Endothelial cell of umbilical vein (primary cell): Measurements from ENCODE around the gene LMF2. TPM values are rescaled to one million over a fixed set of nuclear protein-coding genes. Genes with fewer than 3 reads are reported as not detected.

Experiments
- BruUV-seq: library from RNA; stranded (reverse); fragments of 400-500 nt; replicated peaks from 2 replicates; lab custom pipeline; 2021; lab: Mats Ljungman, UMichigan
- CTCF ChIA-PET: fragments of 300-600, 350-600 bp; sonication (Branson Sonifier 250); formaldehyde crosslinking; loops from one replicate; lab custom pipeline; 2021; ENCODE audit warnings: antibody characterized with exemption, inconsistent platforms; lab: Charles Lee
- POLR2A ChIA-PET: fragments of 300-600, 350-600 bp; sonication (Branson Sonifier 250); formaldehyde crosslinking; loops from one replicate; lab custom pipeline; 2021; ENCODE audit warnings: antibody characterized with exemption, inconsistent platforms; lab: Charles Lee
- DNase-seq: peaks from one replicate; pipeline ENCODE4 v3.0.0-alpha.2; 2011; ENCODE audit warnings: low read depth, low spot score
- FAIRE-seq: peaks from 2 replicates; lab custom pipeline; 2011; peaks lifted over from hg19 to GRCh38; lab: Jason Lieb, UNC
- H2AFZ ChIP-seq: 2 replicates; pipeline ENCODE4 v1.6.0; 2012; ENCODE audit warnings: low read depth, low read length, control low read depth, inconsistent platforms
- H3K27ac ChIP-seq: 2 replicates; pipeline ENCODE4 v1.5.1; 2011; ENCODE audit warnings: low read depth, mild to moderate bottlenecking, control low read depth, low read length, moderate library complexity; ENCODE audit not compliant: insufficient read depth
- H3K27me3 ChIP-seq, 2 experiments: 2 replicates each; pipeline versions ENCODE4 v1.6.0 to v1.6.1; 2011; ENCODE audit warnings: low read length in 2 of 2, mixed read lengths in 1 of 2; ENCODE audit not compliant: control insufficient read depth in 2 of 2, insufficient read depth in 2 of 2
- H3K36me3 ChIP-seq, 2 experiments: 2 replicates in 1 of 2; 3 replicates in 1 of 2; pipeline ENCODE4 v1.5.1; 2011; ENCODE audit warnings: low read length in 2 of 2, mild to moderate bottlenecking in 1 of 2, moderate library complexity in 1 of 2; ENCODE audit not compliant: control insufficient read depth in 2 of 2, insufficient read depth in 2 of 2; ENCODE audit errors: extremely low read depth in 1 of 2
- H3K4me1 ChIP-seq: 3 replicates; pipeline ENCODE4 v1.5.1; 2011; ENCODE audit warnings: mild to moderate bottlenecking, low read length; ENCODE audit not compliant: control insufficient read depth, insufficient read depth; ENCODE audit errors: extremely low read depth
- H3K4me2 ChIP-seq: 2 replicates; pipeline ENCODE4 v1.6.1; 2011; ENCODE audit warnings: low read length, control low read depth, mixed read lengths; ENCODE audit not compliant: insufficient read depth
- H3K4me3 ChIP-seq, 3 experiments: fragments of 200-600 bp in 1 of 3; sonication (generic), shearing (Covaris generic) in 1 of 3; replicated peaks in 1 of 3; 2 replicates each; pipeline ENCODE4 v1.5.1; 2011 to 2016; ENCODE audit warnings: control low read depth in 3 of 3, low read length in 3 of 3, mild to moderate bottlenecking in 2 of 3, inconsistent platforms in 1 of 3, low read depth in 1 of 3, moderate library complexity in 1 of 3; ENCODE audit not compliant: insufficient read depth in 1 of 3
- H3K79me2 ChIP-seq: 2 replicates; pipeline ENCODE4 v1.6.0; 2012; ENCODE audit warnings: low read length, inconsistent platforms; ENCODE audit not compliant: control insufficient read depth, insufficient read depth
- H3K9ac ChIP-seq: replicated peaks from 2 replicates; pipeline ENCODE3; 2011; ENCODE audit warnings: low read length, control low read depth; ENCODE audit not compliant: insufficient read depth; ENCODE audit errors: extremely low read depth
- H3K9me1 ChIP-seq: replicated peaks from 3 replicates; pipeline ENCODE4 v1.6.0; 2011; ENCODE audit warnings: mild to moderate bottlenecking, low read length; ENCODE audit not compliant: control insufficient read depth, insufficient read depth; ENCODE audit errors: extremely low read depth
- H3K9me3 ChIP-seq: replicated peaks from 2 replicates; pipeline ENCODE4 v1.5.1; 2012; ENCODE audit warnings: low read length, inconsistent platforms; ENCODE audit not compliant: control insufficient read depth, insufficient read depth
- H4K20me1 ChIP-seq: replicated peaks from 2 replicates; pipeline ENCODE3; 2011; ENCODE audit warnings: mild to moderate bottlenecking, low read length; ENCODE audit not compliant: control insufficient read depth, insufficient read depth; ENCODE audit errors: extremely low read depth
- EZH2 ChIP-seq: IDR thresholded peaks from 2 replicates; pipeline ENCODE4 v1.6.1; 2012; ENCODE audit warnings: borderline replicate concordance, low read depth, mild to moderate bottlenecking, moderate library complexity, low read length, inconsistent platforms; ENCODE audit not compliant: severe bottlenecking
- FOS ChIP-seq: IDR thresholded peaks from 2 replicates; pipeline ENCODE4 v1.6.1; 2011; ENCODE audit warnings: mild to moderate bottlenecking, low read length, moderate library complexity, borderline replicate concordance; ENCODE audit not compliant: insufficient read depth
- GATA2 ChIP-seq: IDR thresholded peaks from 2 replicates; pipeline ENCODE4 v1.7.0; 2011; ENCODE audit warnings: low read depth, mild to moderate bottlenecking, moderate library complexity, mixed read lengths, low read length; ENCODE audit not compliant: insufficient read length, insufficient read depth
- JUN ChIP-seq: IDR thresholded peaks from 2 replicates; pipeline ENCODE4 v1.6.1; 2011; ENCODE audit warnings: borderline replicate concordance, low read depth; ENCODE audit not compliant: insufficient read length, insufficient read depth
- MYC ChIP-seq: IDR thresholded peaks from one replicate; pipeline ENCODE4 v1.6.1; 2011; ENCODE audit warnings: mild to moderate bottlenecking, low read depth, low read length
- POLR2A ChIP-seq: IDR thresholded peaks from 2 replicates; pipeline ENCODE4 v1.6.1; 2012; ENCODE audit warnings: low read depth, mild to moderate bottlenecking, control low read depth, low read length
- POLR2AphosphoS5 ChIP-seq: IDR thresholded peaks from 2 replicates; pipeline ENCODE4 v1.6.1; 2012; ENCODE audit warnings: low read depth, mild to moderate bottlenecking, control low read depth, low read length, moderate library complexity; ENCODE audit not compliant: insufficient read depth
- dilution Hi-C: fragments of 300-500 bp; cut with MboI; formaldehyde crosslinking; loops from one replicate; pipeline ENCODE4 v1.15.0; 2019; ENCODE audit warnings: low sequenced_read_pairs; ENCODE audit not compliant: extremely low pct_ligation_motif_present
- intact Hi-C: fragments of 100-400 bp; cut with micrococcal nuclease; formaldehyde crosslinking; loops from one replicate; pipeline ENCODE4 v1.10.0; 2022
- polyA plus RNA-seq, 4 experiments: library from polyadenylated mRNA; depleted of rRNA in 3 of 4; stranded (reverse) in 3 of 4; unstranded in 1 of 4; fragments of >200 nt; gene quantifications; 2 replicates each; pipeline versions ENCODE4 v1.2.1 to v1.2.3, GENCODE V29; 2011 to 2012; ENCODE audit warnings: missing spikeins in 1 of 4
- total RNA-seq: library from RNA; stranded (reverse); gene quantifications from 2 replicates; pipeline ENCODE4 v1.2.3, GENCODE V29; 2021
- TF ChIP-seq, protein P1 (sequence below): IDR thresholded peaks from 2 replicates; pipeline ENCODE4 v1.6.1; 2011; ENCODE audit not compliant: insufficient read depth, insufficient read length
- TF ChIP-seq, protein P2 (sequence below), 2 donors: IDR thresholded peaks; 1 replicate in 1 of 2; 2 replicates in 1 of 2; pipeline ENCODE4 v1.5.1; 2011; ENCODE audit warnings: low read length in 2 of 2, mild to moderate bottlenecking in 2 of 2, moderate library complexity in 2 of 2, control low read depth in 1 of 2, inconsistent platforms in 1 of 2, low read depth in 1 of 2; ENCODE audit not compliant: insufficient read depth in 1 of 2; ENCODE audit errors: extremely low read depth in 1 of 2

LMF2 gene
- total and polyA plus RNA-seq, 2 donors (not counting 3 experiments of a cell fraction or from before 2014, with no cell fraction given): 89.7 to 112 TPM

DNA sequence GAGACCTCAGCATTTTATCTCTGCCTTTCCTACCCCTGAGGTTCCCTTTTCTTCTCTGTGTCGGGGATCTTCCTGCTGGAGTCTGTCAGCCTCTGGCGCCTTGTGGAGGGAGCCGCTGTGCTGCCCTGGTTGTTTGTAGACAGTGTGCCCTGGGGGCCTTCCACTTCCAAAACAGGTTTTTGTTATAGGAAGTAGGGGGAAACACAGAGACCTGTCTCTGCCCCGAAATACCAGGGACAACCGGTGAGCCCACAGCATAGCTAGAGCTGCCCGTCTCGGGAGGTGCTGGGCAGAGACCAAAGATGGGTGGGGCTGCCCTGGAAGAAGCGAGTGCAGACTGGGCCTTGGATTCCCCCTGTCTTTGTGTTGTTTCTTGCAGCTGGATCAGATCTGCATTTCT, 8.6 kb upstream of the LMF2 start:
- Histone ChIP-seq H3K4me1 (peaks cover 3% of the 10 kb centered on the region), H4K20me1 (no peaks in the 10 kb centered on the region), H3K9ac (no peak overlapping the region), H3K9me3 (no peaks in the 10 kb centered on the region), H2AFZ (no peak overlapping the region), H3K9me1 (no peaks in the 10 kb centered on the region), H3K27me3 (no peaks in the 10 kb centered on the region), H3K4me3 (no peak overlapping the region), H3K36me3 (peaks cover 0 to 5% of the 10 kb centered on the region in 2 experiments), H3K4me2 (no peak overlapping the region), H3K27ac (no peak overlapping the region), H3K79me2 (peaks cover 16% of the 10 kb centered on the region)
- BruUV-seq: no TSS peak
- dilution Hi-C loops: no loop called here
- POLR2A ChIA-PET: no interaction called here
- CTCF ChIA-PET: interaction anchor here (3.0 kb wide), 1 partner anchor 9 kb away, joined by 23 read pairs; the partner anchor contains the start of gene SCO2
- DNase-seq (no peak), FAIRE-seq (no peak)
- intact Hi-C loops: no loop called here
- TF ChIP-seq JUN (no peak), MYC (no peak), FOS (no peak), GATA2 (no peak), EZH2 (no peak), POLR2A (no peak), POLR2AphosphoS5 (no peak)
- TF ChIP-seq, protein P1, sequence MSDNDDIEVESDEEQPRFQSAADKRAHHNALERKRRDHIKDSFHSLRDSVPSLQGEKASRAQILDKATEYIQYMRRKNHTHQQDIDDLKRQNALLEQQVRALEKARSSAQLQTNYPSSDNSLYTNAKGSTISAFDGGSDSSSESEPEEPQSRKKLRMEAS: no peak
- TF ChIP-seq, protein P2, sequence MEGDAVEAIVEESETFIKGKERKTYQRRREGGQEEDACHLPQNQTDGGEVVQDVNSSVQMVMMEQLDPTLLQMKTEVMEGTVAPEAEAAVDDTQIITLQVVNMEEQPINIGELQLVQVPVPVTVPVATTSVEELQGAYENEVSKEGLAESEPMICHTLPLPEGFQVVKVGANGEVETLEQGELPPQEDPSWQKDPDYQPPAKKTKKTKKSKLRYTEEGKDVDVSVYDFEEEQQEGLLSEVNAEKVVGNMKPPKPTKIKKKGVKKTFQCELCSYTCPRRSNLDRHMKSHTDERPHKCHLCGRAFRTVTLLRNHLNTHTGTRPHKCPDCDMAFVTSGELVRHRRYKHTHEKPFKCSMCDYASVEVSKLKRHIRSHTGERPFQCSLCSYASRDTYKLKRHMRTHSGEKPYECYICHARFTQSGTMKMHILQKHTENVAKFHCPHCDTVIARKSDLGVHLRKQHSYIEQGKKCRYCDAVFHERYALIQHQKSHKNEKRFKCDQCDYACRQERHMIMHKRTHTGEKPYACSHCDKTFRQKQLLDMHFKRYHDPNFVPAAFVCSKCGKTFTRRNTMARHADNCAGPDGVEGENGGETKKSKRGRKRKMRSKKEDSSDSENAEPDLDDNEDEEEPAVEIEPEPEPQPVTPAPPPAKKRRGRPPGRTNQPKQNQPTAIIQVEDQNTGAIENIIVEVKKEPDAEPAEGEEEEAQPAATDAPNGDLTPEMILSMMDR (IDR thresholded peaks at IDR 0.05; ENCODE audit: extremely low read depth in 1 of 2, insufficient read depth in 1 of 2, low read depth in 1 of 2, low read length in 2 of 2): no peak
